Measurements from ENCODE around the gene PGGT1B. TPM values are rescaled to one million over a fixed set of nuclear protein-coding genes. Genes with fewer than 3 reads are reported as not detected.

The PGGT1B gene
- polyA plus RNA-seq, 1 of the 3 experiments (the other 2 are of a cell fraction): 0.69 TPM

DNA sequence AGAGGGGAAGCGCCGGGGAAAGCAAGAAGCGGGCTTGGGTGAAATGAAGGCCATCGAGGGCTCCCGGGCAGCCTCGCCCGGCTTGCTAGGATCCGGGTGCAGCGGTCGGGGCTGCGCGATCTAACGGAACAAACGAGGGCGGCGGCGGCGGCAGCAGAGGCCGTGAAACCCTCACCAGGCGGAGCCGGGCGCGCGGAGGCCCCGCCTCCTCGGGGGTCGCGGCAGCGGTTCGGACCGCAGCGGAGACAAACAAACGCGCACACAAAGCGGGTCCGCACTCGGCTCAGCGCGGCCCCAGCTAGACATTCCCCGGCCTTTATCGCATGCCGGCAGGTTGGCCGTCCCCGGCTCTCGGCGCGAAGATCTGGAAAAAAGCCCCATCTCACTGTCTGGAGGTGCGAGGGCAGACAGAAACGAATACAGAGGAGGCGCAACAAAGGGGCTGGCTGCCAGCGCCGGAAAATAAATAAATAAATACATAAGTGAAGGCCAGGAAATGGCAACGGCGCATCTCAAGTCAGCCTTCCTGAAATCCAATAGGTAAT, 82.4 kb downstream of the PGGT1B start:
- H3K9me2 ChIP-seq: no peaks in the 10 kb centered on the region; the same call in 1 of the 2 replicates
- H3K27ac ChIP-seq (ENCODE audit: low read depth in 2 of 2, low read length in 1 of 2): peak overlapping the region in 1 of 2 experiments; percentile 83; a peak in 2 of 4 replicates
- peaks cover 0 to 3% of the 10 kb centered on the region in 2 experiments for H3K36me3 ChIP-seq (replicated peaks in 1 of 2; ENCODE audit: control insufficient read depth in 1 of 2, insufficient read depth in 2 of 2, low read length in 1 of 2)
- H4K20me1 ChIP-seq (ENCODE audit: insufficient read depth): no peaks in the 10 kb centered on the region
- CTCF ChIA-PET: interaction anchor here (0.6 to 3.1 kb wide), 7 partner anchors 8 to 82 kb away, joined by 3 to 12 read pairs (median 8); no protein-coding TSS in a partner anchor
- H3K9me3 ChIP-seq: no peaks in the 10 kb centered on the region
- H2AFZ ChIP-seq (ENCODE audit: low read depth): peak overlapping the region; percentile 80
- no peaks in the 10 kb centered on the region for H3F3A ChIP-seq (replicated peaks; ENCODE audit: insufficient read depth)
- peak; percentile 94 for DNase-seq
- WGBS (ENCODE audit: low lambda C conversion rate): 1% methylated on average over 27 of the region's 54 CpGs
- TF ChIP-seq FOXM1 (IDR thresholded peaks at IDR 0.05; ENCODE audit: low read depth) (no peak), MEF2A (IDR thresholded peaks at IDR 0.05; ENCODE audit: borderline replicate concordance, low read depth) (no peak), SIN3A (IDR thresholded peaks at IDR 0.05; ENCODE audit: borderline replicate concordance, low read depth, low read length) (no peak), ELF1 (IDR thresholded peaks at IDR 0.05) (no peak), POLR2AphosphoS5 (IDR thresholded peaks at IDR 0.05; ENCODE audit: low read depth, low read length) (0 out of 2 replicates have a peak, but pooled peaks have one; percentile 23), FOXJ3 (CRISPR knock-in tag; IDR thresholded peaks at IDR 0.05) (0 out of 2 replicates have a peak, but pooled peaks have one; percentile 24)
- TF ChIP-seq, protein P1, sequence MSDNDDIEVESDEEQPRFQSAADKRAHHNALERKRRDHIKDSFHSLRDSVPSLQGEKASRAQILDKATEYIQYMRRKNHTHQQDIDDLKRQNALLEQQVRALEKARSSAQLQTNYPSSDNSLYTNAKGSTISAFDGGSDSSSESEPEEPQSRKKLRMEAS (IDR thresholded peaks at IDR 0.05; ENCODE audit: low read depth): 0 out of 2 replicates have a peak, but pooled peaks have one; percentile 24
- H3K4me1 ChIP-seq (ENCODE audit: control insufficient read depth in 1 of 2, insufficient read depth in 2 of 2, low read depth in 1 of 2, low read length in 1 of 2): peaks cover 0 to 2% of the 10 kb centered on the region in 2 experiments; a peak in 1 of 4 replicates
- H3K79me2 ChIP-seq (ENCODE audit: insufficient read depth): no peaks in the 10 kb centered on the region
- H3K9ac ChIP-seq: peak overlapping the region; percentile 7; the same call in 1 of the 2 replicates
- POLR2A ChIA-PET: interaction anchor here (0.6 to 1.7 kb wide), 6 partner anchors 10 to 1489 kb away, joined by 3 to 7 read pairs (median 4); partner anchors contain the start of gene TRIM36
- H3K27me3 ChIP-seq (ENCODE audit: insufficient read depth): peaks cover 32% of the 10 kb centered on the region
- peak overlapping the region; percentile 53 to 66 for H3K4me3 ChIP-seq (ENCODE audit: low read depth in 2 of 2, low read length in 1 of 2)
- H3K4me2 ChIP-seq: peak overlapping the region; percentile 89

DNA sequence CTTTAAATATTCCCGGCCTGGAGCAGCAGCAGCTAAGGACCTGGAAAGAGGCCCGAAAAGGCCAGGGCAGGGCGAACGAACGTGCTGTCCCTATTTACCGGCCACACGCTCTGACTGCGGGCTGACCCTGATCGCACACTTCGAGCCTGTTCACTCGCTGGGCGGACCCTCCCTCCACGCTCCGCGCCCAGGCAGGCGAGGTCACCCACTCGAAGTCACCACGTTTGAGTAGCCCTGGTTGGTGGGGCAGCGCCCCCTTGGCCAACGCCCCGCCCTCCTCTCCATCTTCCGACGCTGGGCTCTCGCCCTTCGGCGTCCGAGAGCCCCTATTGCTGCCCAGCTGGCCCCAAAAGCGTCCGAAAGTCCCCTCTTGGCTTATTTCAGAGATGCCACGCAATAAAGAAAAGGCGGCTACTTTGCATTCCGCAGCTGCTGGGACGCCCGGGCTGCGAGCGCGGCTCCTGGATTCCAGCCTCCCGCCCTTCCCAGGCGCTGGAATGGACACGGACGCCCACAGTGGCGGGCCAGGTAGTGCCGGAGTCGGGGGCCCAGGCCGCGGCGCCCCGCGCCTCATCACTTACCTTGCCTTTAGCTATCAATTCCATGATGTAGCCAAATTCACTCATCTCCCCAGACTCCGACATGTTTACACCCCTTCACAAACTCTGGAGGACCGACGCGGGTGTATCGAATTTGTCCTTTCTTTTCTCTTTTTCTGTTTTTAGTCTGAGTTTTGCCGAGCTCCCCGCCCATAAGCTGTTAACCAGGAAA, 83.1 kb downstream of the PGGT1B start:
- H4K20me1 ChIP-seq (ENCODE audit: insufficient read depth): no peaks in the 10 kb centered on the region
- peak overlapping the region in 1 of 2 experiments; percentile 83; a peak in 2 of 4 replicates for H3K27ac ChIP-seq (ENCODE audit: low read depth in 2 of 2, low read length in 1 of 2)
- peaks cover 32% of the 10 kb centered on the region for H3K27me3 ChIP-seq (ENCODE audit: insufficient read depth)
- no peaks in the 10 kb centered on the region for H3F3A ChIP-seq (replicated peaks; ENCODE audit: insufficient read depth)
- no peaks in the 10 kb centered on the region; the same call in 1 of the 2 replicates for H3K9me2 ChIP-seq
- peak overlapping the region; percentile 53 to 66 for H3K4me3 ChIP-seq (ENCODE audit: low read depth in 2 of 2, low read length in 1 of 2)
- peak overlapping the region; percentile 80 for H2AFZ ChIP-seq (ENCODE audit: low read depth)
- peaks cover 0 to 2% of the 10 kb centered on the region in 2 experiments; a peak in 1 of 4 replicates for H3K4me1 ChIP-seq (ENCODE audit: control insufficient read depth in 1 of 2, insufficient read depth in 2 of 2, low read depth in 1 of 2, low read length in 1 of 2)
- TF ChIP-seq EZH2phosphoT487 (IDR thresholded peaks at IDR 0.05; ENCODE audit: borderline replicate concordance, low read depth): peak; percentile 95; the same call in 1 of the 2 replicates
- TF ChIP-seq, protein P2, sequence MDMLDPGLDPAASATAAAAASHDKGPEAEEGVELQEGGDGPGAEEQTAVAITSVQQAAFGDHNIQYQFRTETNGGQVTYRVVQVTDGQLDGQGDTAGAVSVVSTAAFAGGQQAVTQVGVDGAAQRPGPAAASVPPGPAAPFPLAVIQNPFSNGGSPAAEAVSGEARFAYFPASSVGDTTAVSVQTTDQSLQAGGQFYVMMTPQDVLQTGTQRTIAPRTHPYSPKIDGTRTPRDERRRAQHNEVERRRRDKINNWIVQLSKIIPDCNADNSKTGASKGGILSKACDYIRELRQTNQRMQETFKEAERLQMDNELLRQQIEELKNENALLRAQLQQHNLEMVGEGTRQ (IDR thresholded peaks at IDR 0.05; ENCODE audit: borderline replicate concordance, low read depth, low read length): no peak
- H3K36me3 ChIP-seq (replicated peaks in 1 of 2; ENCODE audit: control insufficient read depth in 1 of 2, insufficient read depth in 2 of 2, low read length in 1 of 2): peaks cover 0 to 3% of the 10 kb centered on the region in 2 experiments
- 4% methylated on average over 35 of the region's 56 CpGs for WGBS (ENCODE audit: low lambda C conversion rate)
- H3K79me2 ChIP-seq (ENCODE audit: insufficient read depth): no peaks in the 10 kb centered on the region
- H3K9ac ChIP-seq: peak overlapping the region; percentile 7; the same call in 1 of the 2 replicates
- peak overlapping the region; percentile 89 for H3K4me2 ChIP-seq
- POLR2A ChIA-PET: interaction anchor here (0.6 to 1.7 kb wide), 5 partner anchors 9 to 1489 kb away, joined by 3 to 5 read pairs (median 4); no protein-coding TSS in a partner anchor
- CTCF ChIA-PET: interaction anchor here (0.6 to 3.1 kb wide), 11 partner anchors 9 to 168 kb away, joined by 3 to 11 read pairs (median 3); partner anchors contain the start of gene TRIM36
- no peaks in the 10 kb centered on the region for H3K9me3 ChIP-seq
- peak; percentile 85 for DNase-seq
